Spleen (tissue), 11 donors: ENCODE measurements around the gene FRMPD1. TPM values are rescaled to one million over a fixed set of nuclear protein-coding genes. Genes with fewer than 3 reads are reported as not detected.

Source experiments
- DNase-seq: peaks from one replicate; pipeline ENCODE4 v3.0.0-alpha.2; 2020
- H3K27ac ChIP-seq, 8 donors: fragments of 200-600 bp; sonication (generic) in 7 of 8; 1 replicate in 4 of 8; 2 replicates in 4 of 8; pipeline versions ENCODE4 v1.5.0 to v1.8.0; 2016 to 2021; ENCODE audit warnings: inconsistent platforms in 4 of 8, mild to moderate bottlenecking in 4 of 8, moderate library complexity in 1 of 8
- H3K27me3 ChIP-seq, 7 donors: fragments of 200-600 bp; sonication (generic) in 6 of 7; replicated peaks in 1 of 7; 1 replicate in 4 of 7; 2 replicates in 3 of 7; pipeline versions ENCODE4 v1.5.0 to v1.8.0; 2016 to 2021; ENCODE audit warnings: inconsistent platforms in 3 of 7, mild to moderate bottlenecking in 1 of 7
- H3K36me3 ChIP-seq, 6 donors: fragments of 200-600 bp; sonication (generic) in 5 of 6; 1 replicate in 4 of 6; 2 replicates in 2 of 6; pipeline versions ENCODE4 v1.5.0 to v1.8.0; 2016 to 2021; ENCODE audit warnings: inconsistent platforms in 2 of 6
- H3K4me1 ChIP-seq, 6 donors: fragments of 200-600 bp; sonication (generic) in 5 of 6; 1 replicate in 3 of 6; 2 replicates in 3 of 6; pipeline versions ENCODE4 v1.5.0 to v1.8.0; 2016 to 2021; ENCODE audit warnings: inconsistent platforms in 3 of 6
- H3K4me3 ChIP-seq, 8 donors: fragments of 200-600 bp; sonication (generic) in 7 of 8; 1 replicate in 4 of 8; 2 replicates in 4 of 8; pipeline versions ENCODE4 v1.5.0 to v1.8.0; 2016 to 2021; ENCODE audit warnings: inconsistent platforms in 4 of 8, mild to moderate bottlenecking in 4 of 8, moderate library complexity in 2 of 8
- H3K9me3 ChIP-seq, 8 donors: fragments of 200-600 bp; sonication (generic) in 7 of 8; 1 replicate in 4 of 8; 2 replicates in 4 of 8; pipeline versions ENCODE4 v1.5.0 to v1.8.0; 2016 to 2021; ENCODE audit warnings: inconsistent platforms in 4 of 8
- CTCF ChIP-seq, 11 experiments: fragments of 200-600 bp in 7 of 11; fragments of 450-650 bp in 4 of 11; sonication (generic) in 4 of 11; IDR thresholded peaks in 8 of 11; conservative IDR thresholded peaks in 3 of 11; 1 replicate in 7 of 11; 2 replicates in 4 of 11; pipeline versions ENCODE4 v1.4.0 to v1.8.0; 2016 to 2021; ENCODE audit warnings: antibody characterized with exemption in 11 of 11, inconsistent platforms in 4 of 11, mild to moderate bottlenecking in 1 of 11
- POLR2A ChIP-seq, 3 donors: fragments of 450-650 bp; IDR thresholded peaks; one replicate each; pipeline ENCODE4 v1.5.1; 2017; ENCODE audit warnings: antibody characterized with exemption in 3 of 3, mild to moderate bottlenecking in 1 of 3
- POLR2AphosphoS5 ChIP-seq, 3 donors: sonication (generic); formaldehyde crosslinking; IDR thresholded peaks; one replicate each; pipeline ENCODE4 v1.5.1; 2017; ENCODE audit warnings: antibody characterized with exemption in 3 of 3
- WGBS, 5 donors: extraction: QIAGEN DNeasy Blood & Tissue Kit in 3 of 5; methylation state at CpG; one replicate each; pipeline versions ENCODE4 v1.1.5 to v1.1.7; 2013 to 2018; 5-methylcytosine and 5-hydroxymethylcytosine counted together
- intact Hi-C: fragments of 100-400 bp; cut with DNase I; formaldehyde crosslinking; loops from one replicate; pipeline ENCODE4 v1.15.0; 2023; ENCODE audit warnings: low total_unique reads
- polyA plus RNA-seq, 3 donors: library from polyadenylated mRNA; stranded (reverse); fragments of 200-250 nt; gene quantifications; one replicate each; pipeline ENCODE4 v1.2.1, GENCODE V29; 2013
- total RNA-seq, 7 donors: library from RNA; depleted of rRNA in 3 of 7; stranded (reverse); fragments of >200 nt in 3 of 7; fragmentation: NEBNext Ultra II Directional in 4 of 7; extraction: Animal tissue kit (Norgen Biotek cat#: 25700) in 4 of 7; gene quantifications; one replicate each; pipeline versions ENCODE4 v1.1.0 to v1.2.1, GENCODE V29; 2016 to 2021
- donor health status: healthy with polysubstance abuse.
- donor health status: DM: no; HTN: no; CAD: no; lungs with moderate emphysema.
- donor health status: DM: no; HTN: no; CAD: no.
- donor health status: Bipolar disorder and iron deficiency.
- donor health status: healthy.
- donor health status: DM: no; HTN: no; CAD: no.
- donor health status: DM: yes; HTN: yes; CAD: no.

FRMPD1 gene
- total and polyA plus RNA-seq, 10 donors: 0.09 to 0.47 (median 0.20) TPM; not detected in 3

GRCh38 chr9:37679649-37680402 is 29.1 kb downstream of the FRMPD1 start:
- intact Hi-C loops: no loop called here
- no peak overlapping the region for H3K27ac ChIP-seq
- TF ChIP-seq CTCF (IDR thresholded peaks at IDR 0.05 in 8 of 11, conservative IDR thresholded peaks at IDR 0.05 in 3 of 11) (no peak), POLR2A (IDR thresholded peaks at IDR 0.05) (no peak), POLR2AphosphoS5 (IDR thresholded peaks at IDR 0.05) (no peak)
- H3K27me3 ChIP-seq: peaks cover 0 to 22% (median 0%) of the 10 kb centered on the region in 7 donors
- H3K4me1 ChIP-seq: no peaks in the 10 kb centered on the region
- H3K36me3 ChIP-seq: no peaks in the 10 kb centered on the region
- no peaks in the 10 kb centered on the region for H3K9me3 ChIP-seq
- no peak overlapping the region for H3K4me3 ChIP-seq
- no peak for DNase-seq
- 77 to 89% (median 83%) methylated on average over 8 of the region's 8 CpGs for WGBS, 5 donors

DNA sequence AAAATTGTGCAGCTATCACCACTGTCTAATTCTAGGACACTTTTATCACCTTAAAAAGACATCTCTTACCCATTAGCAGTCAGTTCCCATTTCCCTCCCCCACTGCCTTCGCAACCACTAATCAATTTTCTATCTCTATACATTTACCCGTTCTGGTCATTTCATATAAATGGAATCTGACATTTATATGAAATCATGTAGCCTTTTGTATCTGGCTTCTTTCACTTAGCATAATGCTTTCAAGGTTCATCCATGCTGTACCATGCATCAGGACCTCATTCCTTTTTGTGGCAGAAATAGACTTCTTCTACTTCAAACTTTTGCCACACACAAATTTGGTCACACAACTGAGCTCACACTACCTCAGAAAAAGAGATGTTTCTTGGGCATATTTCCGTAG is 32.2 kb downstream of the FRMPD1 start:
- WGBS, 5 donors: 79 to 92% (median 85%) methylated on average over 3 of the region's 3 CpGs
- no peaks in the 10 kb centered on the region for H3K9me3 ChIP-seq
- intact Hi-C loops: no loop called here
- no peak for DNase-seq
- H3K36me3 ChIP-seq: no peaks in the 10 kb centered on the region
- H3K27ac ChIP-seq: no peak overlapping the region
- H3K4me3 ChIP-seq: no peak overlapping the region
- TF ChIP-seq POLR2AphosphoS5 (IDR thresholded peaks at IDR 0.05): no peak
- TF ChIP-seq POLR2A (IDR thresholded peaks at IDR 0.05): no peak
- no peak for TF ChIP-seq CTCF (IDR thresholded peaks at IDR 0.05 in 8 of 11, conservative IDR thresholded peaks at IDR 0.05 in 3 of 11)
- no peaks in the 10 kb centered on the region for H3K4me1 ChIP-seq
- peaks cover 0 to 27% (median 0%) of the 10 kb centered on the region in 7 donors for H3K27me3 ChIP-seq

DNA sequence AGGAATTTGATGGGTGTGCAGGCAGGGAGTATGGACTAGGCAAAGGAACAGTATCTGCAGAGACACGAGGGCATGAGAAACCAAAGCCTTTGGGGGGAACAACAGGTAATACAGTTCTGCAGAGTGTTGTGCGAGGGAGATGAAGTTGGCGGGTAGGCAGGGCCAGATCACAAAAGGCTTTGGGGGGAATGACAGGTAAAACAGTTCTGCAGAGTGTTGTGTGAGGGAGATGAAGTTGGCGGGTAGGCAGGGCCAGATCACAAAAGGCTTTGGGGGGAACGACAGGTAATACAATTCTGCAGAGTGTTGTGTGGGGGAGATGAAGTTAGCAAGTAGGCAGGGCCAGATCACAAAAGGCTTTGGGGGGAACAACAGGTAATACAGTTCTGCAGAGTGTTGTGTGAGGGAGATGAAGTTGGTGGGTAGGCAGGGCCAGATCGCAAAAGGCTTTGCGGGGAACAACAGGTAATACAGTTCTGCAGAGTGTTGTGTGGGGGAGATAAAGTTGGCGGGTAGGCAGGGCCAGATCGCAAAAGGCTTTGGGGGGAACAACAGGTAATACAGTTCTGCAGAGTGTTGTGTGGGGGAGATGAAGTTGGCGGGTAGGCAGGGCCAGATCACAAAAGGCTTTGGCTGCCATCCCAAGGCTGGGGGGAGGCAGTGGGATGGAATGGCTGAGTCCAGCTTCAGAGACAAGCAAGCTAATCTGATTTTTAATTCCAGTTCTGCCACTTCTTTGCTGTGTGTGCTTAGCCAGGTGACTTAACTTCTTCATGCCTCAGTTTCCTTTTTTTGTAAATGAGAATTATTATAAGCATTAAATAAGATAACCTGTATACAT is 33.0 kb downstream of the FRMPD1 start:
- no peak overlapping the region for H3K27ac ChIP-seq
- H3K36me3 ChIP-seq: no peaks in the 10 kb centered on the region
- DNase-seq: no peak
- H3K4me3 ChIP-seq: no peak overlapping the region
- TF ChIP-seq POLR2AphosphoS5 (IDR thresholded peaks at IDR 0.05): no peak
- no peak for TF ChIP-seq CTCF (IDR thresholded peaks at IDR 0.05 in 8 of 11, conservative IDR thresholded peaks at IDR 0.05 in 3 of 11)
- TF ChIP-seq POLR2A (IDR thresholded peaks at IDR 0.05): no peak
- no peaks in the 10 kb centered on the region for H3K4me1 ChIP-seq
- H3K27me3 ChIP-seq: peaks cover 0 to 27% (median 0%) of the 10 kb centered on the region in 7 donors
- H3K9me3 ChIP-seq: no peaks in the 10 kb centered on the region
- 76 to 89% (median 85%) methylated on average over 10 of the region's 10 CpGs for WGBS, 5 donors
- intact Hi-C loops: no loop called here
